ENCODE results near the gene CEACAM19. TPM values are rescaled to one million over a fixed set of nuclear protein-coding genes. Genes with fewer than 3 reads are reported as not detected.

CEACAM19 gene
- total and polyA plus RNA-seq, 2 of the 4 experiments (the other 2 are of a cell fraction): 0.72 to 9.3 TPM

DNA sequence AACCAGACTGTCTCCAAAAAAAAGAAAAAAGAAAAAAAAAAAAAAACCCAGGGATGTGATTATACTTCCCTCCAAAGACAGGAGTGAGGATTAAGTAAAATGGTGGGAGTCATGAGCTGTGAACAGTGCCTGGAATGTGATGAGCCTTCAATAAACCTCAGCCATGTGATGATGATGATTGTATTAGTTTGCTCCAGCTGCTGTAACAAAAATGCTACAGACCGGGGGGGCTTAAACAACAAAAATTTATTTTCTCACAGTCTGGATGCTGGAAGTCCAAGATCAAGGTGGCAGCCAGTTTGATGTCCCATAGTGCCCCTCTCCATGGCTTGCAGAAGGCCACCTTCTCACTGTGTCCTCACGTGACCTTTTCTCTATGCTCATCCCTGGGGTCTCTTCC, 36.5 kb upstream of the CEACAM19 start:
- Histone ChIP-seq H4K91ac (ENCODE audit: insufficient read depth, low read depth, low read length) (no peak overlapping the region), H3K27me3 (ENCODE audit: control insufficient read depth, insufficient read depth, low read length) (no peaks in the 10 kb centered on the region), H3K56ac (ENCODE audit: extremely low read depth, insufficient read depth, low read length) (no peak overlapping the region), H3K4me1 (ENCODE audit: control insufficient read depth, insufficient read depth, low read length) (peaks cover 14% of the 10 kb centered on the region), H4K5ac (ENCODE audit: low read depth, low read length) (no peak overlapping the region), H2AFZ (replicated peaks; ENCODE audit: low read length, poor library complexity) (no peak overlapping the region), H3K4me3 (ENCODE audit: insufficient read depth, low read depth, low read length) (no peak overlapping the region), H3K9me1 (ENCODE audit: insufficient read depth, low read length) (peaks cover 8% of the 10 kb centered on the region), H3K9me3 (ENCODE audit: control insufficient read depth, insufficient read depth, low read length) (peaks cover 3% of the 10 kb centered on the region), H3K36me3 (ENCODE audit: control insufficient read depth, insufficient read depth, low read length) (peaks cover 2% of the 10 kb centered on the region; the same call in 1 of the 2 replicates), H2AK9ac (replicated peaks; ENCODE audit: low read depth, low read length, poor library complexity) (no peak overlapping the region), H3K79me1 (ENCODE audit: low read depth in 1 of 2, low read length in 2 of 2) (peaks cover 0 to 10% of the 10 kb centered on the region in 2 experiments; a peak in 1 of 4 replicates), H2BK20ac (ENCODE audit: low read depth, low read length) (peak overlapping the region; percentile 17; the same call in 1 of the 2 replicates), H2BK120ac (ENCODE audit: low read depth, low read length) (peak overlapping the region; percentile 86; the same call in 1 of the 2 replicates), H3K9ac (ENCODE audit: low read depth, low read length) (no peak overlapping the region), H3K18ac (ENCODE audit: low read depth, low read length) (peak overlapping the region; percentile 33; the same call in 1 of the 2 replicates), H3K27ac (ENCODE audit: insufficient read depth, low read length) (peak overlapping the region; percentile 12; the same call in 1 of the 2 replicates), H4K8ac (ENCODE audit: low read depth in 2 of 2, low read length in 2 of 2) (peak overlapping the region in 1 of 2 experiments; percentile 59; a peak in 1 of 4 replicates), H4K20me1 (ENCODE audit: insufficient read depth, low read length) (no peaks in the 10 kb centered on the region), H3K4ac (ENCODE audit: low read depth, low read length) (peak overlapping the region; percentile 66; the same call in 1 of the 2 replicates), H3K23ac (ENCODE audit: low read depth, low read length) (no peak overlapping the region), H3K4me2 (ENCODE audit: low read depth, low read length) (no peak overlapping the region), H2BK5ac (ENCODE audit: low read depth, low read length, poor library complexity, severe bottlenecking) (no peak overlapping the region), H2BK15ac (ENCODE audit: low read depth, low read length) (peak overlapping the region; percentile 65; the same call in 1 of the 3 replicates), H2AK5ac (ENCODE audit: low read depth, low read length) (peak overlapping the region; percentile 54), H3K14ac (replicated peaks; ENCODE audit: low read depth, low read length) (peak overlapping the region; percentile 30; the same call in 1 of the 2 replicates)
- ChIA-PET CTCF (interaction anchor here (0.6 kb wide), 1 partner anchor 523 kb away, joined by 7 read pairs; no protein-coding TSS in a partner anchor), POLR2A (ENCODE audit: unreplicated experiment) (no interaction called here)
- BruUV-seq (replicated peaks): no TSS peak
- no peak for TF ChIP-seq FOS (IDR thresholded peaks at IDR 0.05; ENCODE audit: low read depth, low read length)
- no peak for TF ChIP-seq MAFK (IDR thresholded peaks at IDR 0.05; ENCODE audit: low read depth, low read length)
- no peak for TF ChIP-seq CEBPB (IDR thresholded peaks at IDR 0.05; ENCODE audit: low read depth, low read length)
- no peak for TF ChIP-seq RAD21 (IDR thresholded peaks at IDR 0.05; ENCODE audit: low read length)
- TF ChIP-seq, protein P1, sequence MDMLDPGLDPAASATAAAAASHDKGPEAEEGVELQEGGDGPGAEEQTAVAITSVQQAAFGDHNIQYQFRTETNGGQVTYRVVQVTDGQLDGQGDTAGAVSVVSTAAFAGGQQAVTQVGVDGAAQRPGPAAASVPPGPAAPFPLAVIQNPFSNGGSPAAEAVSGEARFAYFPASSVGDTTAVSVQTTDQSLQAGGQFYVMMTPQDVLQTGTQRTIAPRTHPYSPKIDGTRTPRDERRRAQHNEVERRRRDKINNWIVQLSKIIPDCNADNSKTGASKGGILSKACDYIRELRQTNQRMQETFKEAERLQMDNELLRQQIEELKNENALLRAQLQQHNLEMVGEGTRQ (IDR thresholded peaks at IDR 0.05; ENCODE audit: low read depth, low read length): no peak
- TF ChIP-seq RCOR1 (IDR thresholded peaks at IDR 0.05; ENCODE audit: insufficient replicate concordance, low read length): no peak
- TF ChIP-seq, protein P2, sequence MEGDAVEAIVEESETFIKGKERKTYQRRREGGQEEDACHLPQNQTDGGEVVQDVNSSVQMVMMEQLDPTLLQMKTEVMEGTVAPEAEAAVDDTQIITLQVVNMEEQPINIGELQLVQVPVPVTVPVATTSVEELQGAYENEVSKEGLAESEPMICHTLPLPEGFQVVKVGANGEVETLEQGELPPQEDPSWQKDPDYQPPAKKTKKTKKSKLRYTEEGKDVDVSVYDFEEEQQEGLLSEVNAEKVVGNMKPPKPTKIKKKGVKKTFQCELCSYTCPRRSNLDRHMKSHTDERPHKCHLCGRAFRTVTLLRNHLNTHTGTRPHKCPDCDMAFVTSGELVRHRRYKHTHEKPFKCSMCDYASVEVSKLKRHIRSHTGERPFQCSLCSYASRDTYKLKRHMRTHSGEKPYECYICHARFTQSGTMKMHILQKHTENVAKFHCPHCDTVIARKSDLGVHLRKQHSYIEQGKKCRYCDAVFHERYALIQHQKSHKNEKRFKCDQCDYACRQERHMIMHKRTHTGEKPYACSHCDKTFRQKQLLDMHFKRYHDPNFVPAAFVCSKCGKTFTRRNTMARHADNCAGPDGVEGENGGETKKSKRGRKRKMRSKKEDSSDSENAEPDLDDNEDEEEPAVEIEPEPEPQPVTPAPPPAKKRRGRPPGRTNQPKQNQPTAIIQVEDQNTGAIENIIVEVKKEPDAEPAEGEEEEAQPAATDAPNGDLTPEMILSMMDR (conservative IDR thresholded peaks at IDR 0.05; ENCODE audit: low read depth, low read length): no peak
- no peak for TF ChIP-seq POLR2A (IDR thresholded peaks at IDR 0.05; ENCODE audit: low read depth, low read length)
- TF ChIP-seq SMC3 (IDR thresholded peaks at IDR 0.05; ENCODE audit: low read depth, low read length): no peak
- TF ChIP-seq MXI1 (IDR thresholded peaks at IDR 0.05; ENCODE audit: borderline replicate concordance, low read depth, low read length): no peak
- no peak for TF ChIP-seq NFE2L2 (IDR thresholded peaks at IDR 0.05; ENCODE audit: low read depth, low read length)
- no peak for TF ChIP-seq CHD1 (IDR thresholded peaks at IDR 0.05; ENCODE audit: low read depth, low read length)
- TF ChIP-seq, protein P3, sequence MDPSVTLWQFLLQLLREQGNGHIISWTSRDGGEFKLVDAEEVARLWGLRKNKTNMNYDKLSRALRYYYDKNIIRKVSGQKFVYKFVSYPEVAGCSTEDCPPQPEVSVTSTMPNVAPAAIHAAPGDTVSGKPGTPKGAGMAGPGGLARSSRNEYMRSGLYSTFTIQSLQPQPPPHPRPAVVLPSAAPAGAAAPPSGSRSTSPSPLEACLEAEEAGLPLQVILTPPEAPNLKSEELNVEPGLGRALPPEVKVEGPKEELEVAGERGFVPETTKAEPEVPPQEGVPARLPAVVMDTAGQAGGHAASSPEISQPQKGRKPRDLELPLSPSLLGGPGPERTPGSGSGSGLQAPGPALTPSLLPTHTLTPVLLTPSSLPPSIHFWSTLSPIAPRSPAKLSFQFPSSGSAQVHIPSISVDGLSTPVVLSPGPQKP (IDR thresholded peaks at IDR 0.05; ENCODE audit: borderline replicate concordance, low read depth, low read length): no peak
- ATAC-seq (ENCODE audit: low read depth) (no peak), DNase-seq (no peak)
- intact Hi-C loops (cut with micrococcal nuclease): no loop called here
- in situ Hi-C loops (cut with MboI; ENCODE audit: low sequenced_read_pairs): no loop called here
- 100% methylated on average over 1 of the region's 2 CpGs; no CpG with 5 or more reads in 1 of the 2 experiments for WGBS, 2 experiments (ENCODE audit: extremely low coverage in 2 of 2, insufficient read length in 1 of 2)
- dilution Hi-C loops (cut with HindIII; ENCODE audit: low sequenced_read_pairs, unreplicated experiment): no loop called here

Data from IMR-90 (cell line).